ENCODE data around the gene ZNF836. TPM values are rescaled to one million over a fixed set of nuclear protein-coding genes. Genes with fewer than 3 reads are reported as not detected.

Gene ZNF836
- total RNA-seq, 1 donor from 2014 or later = 4.8 TPM

- Histone ChIP-seq H3K27me3 (ENCODE audit: control insufficient read depth, insufficient read depth, low read length) (no peaks in the 10 kb centered on the region), H3K36me3 (ENCODE audit: control insufficient read depth, insufficient read depth, low read length) (peaks cover 1% of the 10 kb centered on the region), H3K4me3 (ENCODE audit: low read depth, low read length) (no peak overlapping the region)
- no peak for DNase-seq (ENCODE audit: low read depth)
- TF ChIP-seq CTCF (IDR thresholded peaks at IDR 0.05; ENCODE audit: insufficient read depth, low read length, poor library complexity, severe bottlenecking) = no peak
Observed at GRCh38 chr19:52198678-52199077, 27.3 kb upstream of the ZNF836 start.

GRCh38 chr19:52197964-52198363, 26.5 kb upstream of the ZNF836 start:
- H3K27me3 ChIP-seq (ENCODE audit: control insufficient read depth, insufficient read depth, low read length) = no peaks in the 10 kb centered on the region
- no peak for TF ChIP-seq CTCF (IDR thresholded peaks at IDR 0.05; ENCODE audit: insufficient read depth, low read length, poor library complexity, severe bottlenecking)
- peaks cover 1% of the 10 kb centered on the region for H3K36me3 ChIP-seq (ENCODE audit: control insufficient read depth, insufficient read depth, low read length)
- no peak overlapping the region for H3K4me3 ChIP-seq (ENCODE audit: low read depth, low read length)
- no peak for DNase-seq (ENCODE audit: low read depth)

- H3K27me3 ChIP-seq (ENCODE audit: control insufficient read depth, insufficient read depth, low read length) = no peaks in the 10 kb centered on the region
- no peak overlapping the region for H3K4me3 ChIP-seq (ENCODE audit: low read depth, low read length)
- H3K36me3 ChIP-seq (ENCODE audit: control insufficient read depth, insufficient read depth, low read length) = peaks cover 1% of the 10 kb centered on the region
- no peak for TF ChIP-seq CTCF (IDR thresholded peaks at IDR 0.05; ENCODE audit: insufficient read depth, low read length, poor library complexity, severe bottlenecking)
- no peak for DNase-seq (ENCODE audit: low read depth)
Observed at GRCh38 chr19:52196256-52196967, 25.0 kb upstream of the ZNF836 start.

- DNase-seq (ENCODE audit: low read depth) = no peak
- H3K27me3 ChIP-seq (ENCODE audit: control insufficient read depth, insufficient read depth, low read length) = no peaks in the 10 kb centered on the region
- no peaks in the 10 kb centered on the region for H3K36me3 ChIP-seq (ENCODE audit: control insufficient read depth, insufficient read depth, low read length)
- no peak for TF ChIP-seq CTCF (IDR thresholded peaks at IDR 0.05; ENCODE audit: insufficient read depth, low read length, poor library complexity, severe bottlenecking)
- H3K4me3 ChIP-seq (ENCODE audit: low read depth, low read length) = no peak overlapping the region
Observed at GRCh38 chr19:52191951-52192350, 20.5 kb upstream of the ZNF836 start.

- Histone ChIP-seq H3K4me3 (ENCODE audit: low read depth, low read length) (peak overlapping the region; percentile 96), H3K27me3 (ENCODE audit: control insufficient read depth, insufficient read depth, low read length) (no peaks in the 10 kb centered on the region), H3K36me3 (ENCODE audit: control insufficient read depth, insufficient read depth, low read length) (no peaks in the 10 kb centered on the region)
- no peak for DNase-seq (ENCODE audit: low read depth)
- TF ChIP-seq CTCF (IDR thresholded peaks at IDR 0.05; ENCODE audit: insufficient read depth, low read length, poor library complexity, severe bottlenecking) = no peak
Observed at GRCh38 chr19:52191389-52191788, 20.0 kb upstream of the ZNF836 start.

Data from kidney epithelial cell (primary cell).